Suppressor macrophage treated with lipopolysaccharide for 1 hour (primary cell): ENCODE measurements around the gene SPNS1.

Experiments used
- DNase-seq, 3 donors: peaks; one replicate each; pipeline ENCODE4 v3.0.0-alpha.2; 2020 to 2022

SPNS1 gene

GRCh38 chr16:28991687-28992086, 17.1 kb downstream of the SPNS1 start:
- DNase-seq, result no peak

GRCh38 chr16:28992496-28992895, 17.9 kb downstream of the SPNS1 start:
- DNase-seq, result no peak

GRCh38 chr16:28998837-28999236, 24.3 kb downstream of the SPNS1 start:
- no peak for DNase-seq

- no peak for DNase-seq
Observed at GRCh38 chr16:28999577-28999976, 25.0 kb downstream of the SPNS1 start.

GRCh38 chr16:29000019-29000418, 25.4 kb downstream of the SPNS1 start:
- peak in 1 of 3 donors; percentile 5 for DNase-seq

GRCh38 chr16:29004496-29005139, 30.0 kb downstream of the SPNS1 start:
- peak in 1 of 3 donors; percentile 25 for DNase-seq

GRCh38 chr16:29007730-29008593, 33.4 kb downstream of the SPNS1 start:
- peak; percentile 64 to 75 (median 67) for DNase-seq

GRCh38 chr16:29009050-29009837, 34.7 kb downstream of the SPNS1 start:
- DNase-seq, result peak in 1 of 3 donors; percentile 18

GRCh38 chr16:29009838-29010166, 35.2 kb downstream of the SPNS1 start:
- DNase-seq, result no peak

- DNase-seq, result peak in 1 of 3 donors; percentile 6
Observed at GRCh38 chr16:29011112-29011511, 36.5 kb downstream of the SPNS1 start.

- DNase-seq, result peak in 1 of 3 donors; percentile 11
Observed at GRCh38 chr16:29011851-29012250, 37.3 kb downstream of the SPNS1 start.

GRCh38 chr16:29012913-29013553, 38.5 kb downstream of the SPNS1 start:
- peak; percentile 44 to 76 (median 50) for DNase-seq

- DNase-seq, result peak; percentile 17 to 29 (median 26)
Observed at GRCh38 chr16:29014561-29015069, 40.0 kb downstream of the SPNS1 start.

GRCh38 chr16:29022196-29022595, 47.6 kb downstream of the SPNS1 start:
- DNase-seq, result no peak

- peak; percentile 48 to 64 (median 60) for DNase-seq
Observed at GRCh38 chr16:29023279-29024277, 49.0 kb downstream of the SPNS1 start.

GRCh38 chr16:29024278-29024677, 49.7 kb downstream of the SPNS1 start:
- no peak for DNase-seq

GRCh38 chr16:29025218-29025617, 50.6 kb downstream of the SPNS1 start:
- DNase-seq, result no peak

GRCh38 chr16:29025735-29026134, 51.2 kb downstream of the SPNS1 start:
- DNase-seq, result no peak

- no peak for DNase-seq
Observed at GRCh38 chr16:29028457-29029167, 54.0 kb downstream of the SPNS1 start.

- DNase-seq, result peak; percentile 77 to 87 (median 80)
Observed at GRCh38 chr16:29029168-29029994, 54.8 kb downstream of the SPNS1 start.
